Myocyte (in vitro differentiated cells): ENCODE measurements around the gene CYTH4. TPM values are rescaled to one million over a fixed set of nuclear protein-coding genes. Genes with fewer than 3 reads are reported as not detected.
A peak's percentile ranks its signal among the peaks of the same experiment; 100 is the strongest.
"Not testable (repeated sequence)": the region's sequence is repeated elsewhere in the genome, so short reads cannot be mapped to it uniquely, and the experiment has no call there.

Experiments
- DNase-seq: peaks from one replicate; pipeline ENCODE4 v3.0.0-alpha.2; 2012; ENCODE audit warnings: low read depth
- total RNA-seq: library from RNA; depleted of rRNA; stranded (reverse); fragments of >200 nt; gene quantifications from 2 replicates; pipeline ENCODE4 v1.2.3, GENCODE V29; 2014

Gene CYTH4
- total RNA-seq, 1 donor from 2014 or later, result not detected

DNA sequence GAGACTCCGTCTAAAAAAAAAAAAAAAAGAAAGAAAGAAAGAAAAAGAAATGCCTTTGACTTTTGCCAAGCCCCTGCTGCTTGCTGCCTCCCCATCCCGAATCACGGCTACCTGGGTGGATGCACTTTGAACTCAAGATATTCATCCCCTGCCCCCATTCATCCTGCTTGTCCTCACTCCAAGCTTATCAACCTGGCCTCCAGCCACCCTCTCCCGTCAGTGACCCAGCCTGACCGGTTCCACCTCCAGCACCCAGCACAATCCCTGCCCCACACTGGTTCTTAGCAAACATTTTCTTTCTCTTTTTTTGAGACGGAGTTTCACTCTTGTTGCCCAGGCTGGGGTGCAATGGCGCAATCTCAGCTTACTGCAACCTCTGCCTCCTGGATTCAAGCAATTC lies 44.4 kb downstream of the CYTH4 start:
- no peak for DNase-seq

DNA sequence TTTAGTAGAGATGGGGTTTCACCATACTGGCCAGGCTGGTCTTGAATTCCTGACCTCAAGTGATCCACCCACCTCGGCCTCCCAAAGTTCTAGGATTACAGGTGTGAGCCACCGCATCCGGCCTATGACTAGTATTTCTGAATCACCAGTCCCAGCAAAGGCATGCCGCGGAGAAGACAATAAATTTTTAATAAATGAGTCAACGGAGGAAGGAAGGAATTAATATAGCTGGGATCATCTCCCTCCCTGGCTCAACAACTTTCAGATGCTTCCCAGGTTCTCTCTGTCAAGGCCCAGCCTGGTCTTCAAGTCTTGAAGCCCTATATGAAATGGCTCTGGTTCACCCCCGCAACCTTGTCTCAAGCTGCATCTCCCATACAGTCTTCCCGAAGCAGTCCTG lies 45.7 kb downstream of the CYTH4 start:
- DNase-seq, result peak; percentile 72

DNA sequence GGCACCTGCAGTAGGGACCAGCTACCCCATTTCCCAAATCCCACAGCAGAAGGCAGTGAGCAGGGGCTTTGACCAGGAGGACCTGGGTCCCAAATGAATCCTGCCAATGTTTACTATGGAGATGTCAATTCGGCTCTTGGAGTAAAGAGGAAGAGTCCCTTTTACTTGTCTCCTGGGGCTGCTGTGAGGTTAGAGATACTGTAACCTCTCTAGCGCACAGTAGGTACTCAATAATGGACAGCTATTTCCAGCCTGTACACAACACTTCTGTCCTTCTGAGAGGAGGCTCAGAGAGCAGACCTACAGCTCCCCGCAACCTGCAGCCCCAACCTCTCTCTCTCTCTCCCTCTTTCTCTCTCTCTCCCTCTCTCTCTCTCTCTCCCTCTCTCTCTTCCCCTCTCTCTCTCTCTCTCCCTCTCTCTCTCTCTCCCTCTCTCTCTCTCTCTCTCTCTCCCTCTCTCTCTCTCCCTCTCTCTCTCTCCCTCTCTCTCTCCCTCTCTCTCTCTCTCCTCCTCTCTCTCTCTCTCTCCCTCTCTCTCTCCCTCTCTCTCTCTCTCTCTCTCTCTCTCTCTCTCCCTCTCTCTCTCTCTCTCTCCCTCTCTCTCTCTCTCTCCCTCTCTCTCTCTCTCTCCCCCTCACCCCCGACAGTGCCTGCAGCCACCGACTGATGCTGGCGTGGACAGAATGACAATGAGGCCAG lies 46.4 kb downstream of the CYTH4 start:
- not testable (repeated sequence) for DNase-seq

DNA sequence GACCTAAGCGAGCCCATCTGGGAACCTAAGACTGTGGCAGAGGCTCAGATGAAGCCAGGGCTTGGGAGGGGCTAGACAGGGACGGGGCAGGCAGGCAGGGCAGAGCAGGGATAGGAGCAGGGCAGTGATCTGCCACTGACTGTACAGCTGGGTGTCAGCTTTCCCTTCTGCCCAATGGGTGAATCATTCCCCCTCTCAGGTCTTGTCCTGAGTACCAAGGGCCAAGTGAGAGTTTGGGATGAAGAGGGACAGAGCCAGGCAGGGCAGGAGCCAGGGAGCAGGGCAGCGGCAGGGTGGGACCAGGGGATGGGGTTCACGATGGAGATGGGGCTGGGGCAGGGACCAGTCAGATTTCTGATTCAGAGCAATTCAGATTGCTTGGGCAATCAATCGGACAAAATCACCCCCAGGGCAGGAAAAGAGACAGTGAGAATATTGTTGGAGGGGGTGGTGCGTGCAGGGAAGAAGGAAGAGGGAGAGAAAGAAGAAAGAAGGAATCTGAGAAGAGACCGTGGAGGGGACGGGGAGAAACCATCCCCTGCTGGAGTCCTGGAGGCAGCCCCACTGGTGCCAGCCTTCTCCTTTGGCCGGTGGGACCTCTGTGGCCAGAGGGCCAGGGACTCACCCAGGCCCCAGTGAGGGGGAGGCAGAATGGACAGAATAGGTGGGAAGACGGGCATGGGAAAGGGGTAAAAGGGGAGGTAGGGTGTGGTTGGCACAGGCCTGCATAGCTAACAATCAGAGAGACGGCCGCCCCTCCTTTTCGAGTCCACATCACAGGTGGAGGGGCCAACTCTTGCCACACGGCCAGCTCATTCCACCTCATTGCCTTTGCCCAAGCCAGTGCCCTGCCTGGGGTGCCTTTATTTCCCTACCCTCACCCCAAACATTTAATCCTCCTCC lies 47.2 kb downstream of the CYTH4 start:
- DNase-seq, result no peak

DNA sequence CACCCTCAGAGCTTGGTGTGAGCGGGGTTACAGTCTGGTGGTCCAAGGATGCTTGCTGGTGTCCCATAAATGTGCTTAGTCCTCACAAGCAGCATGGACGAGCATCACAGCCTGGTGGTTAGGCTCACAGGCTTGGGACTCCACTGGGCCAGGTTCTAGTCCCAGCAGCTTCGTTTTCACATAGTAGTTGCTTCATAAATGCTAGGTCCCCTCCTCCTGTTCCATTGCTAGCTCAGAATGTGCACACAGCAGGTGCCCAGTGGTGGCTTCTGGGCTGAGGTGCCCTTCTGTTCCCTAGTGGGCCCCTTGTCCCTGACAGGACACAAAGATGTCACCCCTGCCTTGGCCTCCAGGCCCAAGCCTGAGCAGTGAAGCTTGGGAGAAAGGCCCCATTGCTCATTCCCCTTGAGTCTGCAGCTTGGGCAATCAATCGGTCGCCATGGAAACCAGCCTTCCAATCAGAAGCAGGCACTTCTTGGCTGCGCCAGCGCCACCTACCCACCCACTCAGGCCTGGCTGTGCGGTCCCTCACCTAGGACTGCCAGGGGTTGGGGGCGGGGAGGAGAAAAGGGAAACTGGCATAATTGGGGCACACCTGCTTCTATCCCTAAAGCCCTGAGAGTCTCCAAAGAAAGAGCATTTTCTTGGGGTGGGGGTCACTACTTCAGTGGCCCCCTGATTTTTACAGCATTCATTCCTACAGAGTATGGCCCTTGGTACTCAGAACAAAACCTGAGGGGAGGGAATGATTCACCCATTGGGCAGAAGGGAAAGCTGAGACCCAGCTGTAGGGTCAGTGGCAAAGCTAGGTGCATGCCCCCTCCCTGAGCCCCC lies 48.1 kb downstream of the CYTH4 start:
- no peak for DNase-seq

DNA sequence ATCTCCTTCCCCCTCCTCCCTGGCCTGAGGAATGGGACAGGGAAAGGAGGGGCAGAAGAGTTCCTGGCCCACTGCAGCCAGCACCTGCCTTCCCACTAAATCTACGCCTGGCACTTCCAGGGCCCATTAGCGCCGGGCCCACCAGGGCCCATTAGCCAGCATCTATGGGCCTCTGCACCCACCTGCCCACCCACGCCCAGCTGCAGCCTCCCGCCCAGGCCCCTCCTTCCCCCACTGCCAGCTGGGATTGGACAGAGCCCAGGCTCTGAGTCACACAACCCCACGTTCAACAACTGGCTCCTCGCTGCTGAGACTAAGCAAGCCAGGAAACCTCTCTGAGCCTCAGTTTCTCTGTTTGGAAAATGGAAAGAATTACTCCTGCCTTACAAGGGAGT lies 48.7 kb downstream of the CYTH4 start:
- DNase-seq, result peak; percentile 57

DNA sequence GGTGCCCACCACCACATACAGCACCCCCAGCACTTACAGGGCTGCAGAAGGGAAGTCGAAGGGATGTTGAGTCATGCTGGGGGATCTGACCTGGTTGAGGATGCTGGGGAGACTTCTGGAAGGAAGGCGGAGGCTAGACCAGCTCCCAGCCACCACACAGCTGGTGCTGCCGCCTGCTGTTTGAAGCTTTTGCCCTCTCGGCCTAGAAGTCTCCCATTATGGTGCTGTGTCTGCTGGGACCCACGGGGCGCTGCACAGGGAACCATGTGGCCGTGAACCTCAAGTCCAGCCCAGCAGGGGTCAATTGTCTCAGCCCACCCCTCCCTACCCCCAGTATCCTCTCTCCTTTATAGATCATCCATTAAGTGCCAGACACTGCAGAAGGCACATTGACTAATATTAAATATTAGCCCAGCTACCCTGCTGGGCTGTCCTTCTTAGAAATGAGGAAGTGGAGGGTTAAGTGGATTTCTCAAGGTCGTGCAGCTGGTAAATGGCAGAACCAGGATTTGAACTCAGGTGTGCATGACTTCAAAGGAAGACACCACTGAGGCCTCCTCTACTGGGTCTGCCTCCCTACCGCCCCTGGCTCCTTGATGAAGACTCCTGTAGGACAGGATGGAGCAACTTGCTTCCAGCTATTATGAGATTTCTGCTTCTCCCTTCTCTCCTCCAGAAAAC lies 49.7 kb downstream of the CYTH4 start:
- no peak for DNase-seq

DNA sequence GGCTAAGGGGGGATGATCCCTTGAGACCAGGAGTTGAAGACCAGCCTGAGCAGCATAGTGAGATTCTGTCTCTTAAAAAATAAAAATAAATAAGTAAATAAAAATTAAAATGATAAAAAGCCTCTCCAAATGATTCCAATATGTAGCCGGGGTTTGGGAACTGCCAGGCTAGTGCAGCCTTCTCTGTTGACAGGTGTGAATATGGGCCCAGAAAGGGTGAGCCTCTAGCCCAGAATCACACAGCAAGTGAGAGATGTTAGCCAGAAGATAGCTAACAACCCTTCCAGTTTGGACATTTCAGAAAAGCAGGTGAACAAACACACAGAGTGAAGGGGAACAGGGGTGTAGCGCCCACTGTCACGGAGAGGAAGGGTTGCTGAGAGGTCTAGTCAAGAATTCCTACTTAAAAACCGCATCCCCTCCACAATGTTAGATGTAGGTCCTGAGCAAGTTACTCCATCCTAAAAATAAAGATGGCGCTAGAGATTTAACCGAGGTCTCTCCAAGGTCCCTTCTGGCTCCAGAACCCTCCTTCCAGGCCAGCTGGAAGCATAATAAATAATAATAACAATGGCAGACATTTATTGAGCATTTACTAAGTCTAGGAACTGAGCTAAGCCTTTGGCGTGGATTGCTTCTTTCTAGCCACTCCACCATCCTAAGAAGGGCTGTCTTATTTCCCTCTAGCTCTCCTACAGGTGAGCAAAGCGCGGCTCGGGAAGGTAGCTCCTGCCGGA lies 51.6 kb downstream of the CYTH4 start:
- no peak for DNase-seq

DNA sequence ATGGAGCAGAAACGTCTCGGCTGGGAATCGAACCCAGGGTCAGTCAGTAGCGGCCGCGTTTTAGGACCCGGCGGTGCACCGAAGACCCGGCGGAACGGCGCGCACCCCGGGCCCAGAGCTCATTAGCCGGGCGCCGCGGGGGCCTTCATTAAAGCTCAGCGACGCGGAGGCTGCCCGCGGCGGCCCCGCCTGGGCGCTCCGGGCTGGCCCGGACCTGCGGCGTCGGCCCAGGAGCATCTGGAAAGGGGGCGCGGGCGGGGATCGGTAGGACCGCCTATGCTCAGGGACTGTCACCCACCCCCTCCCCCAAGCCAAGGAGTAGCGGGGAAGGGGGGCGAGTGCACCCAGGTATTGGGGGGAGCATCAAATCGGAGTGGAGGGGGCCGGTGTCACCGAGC lies 52.2 kb downstream of the CYTH4 start:
- DNase-seq, result no peak

DNA sequence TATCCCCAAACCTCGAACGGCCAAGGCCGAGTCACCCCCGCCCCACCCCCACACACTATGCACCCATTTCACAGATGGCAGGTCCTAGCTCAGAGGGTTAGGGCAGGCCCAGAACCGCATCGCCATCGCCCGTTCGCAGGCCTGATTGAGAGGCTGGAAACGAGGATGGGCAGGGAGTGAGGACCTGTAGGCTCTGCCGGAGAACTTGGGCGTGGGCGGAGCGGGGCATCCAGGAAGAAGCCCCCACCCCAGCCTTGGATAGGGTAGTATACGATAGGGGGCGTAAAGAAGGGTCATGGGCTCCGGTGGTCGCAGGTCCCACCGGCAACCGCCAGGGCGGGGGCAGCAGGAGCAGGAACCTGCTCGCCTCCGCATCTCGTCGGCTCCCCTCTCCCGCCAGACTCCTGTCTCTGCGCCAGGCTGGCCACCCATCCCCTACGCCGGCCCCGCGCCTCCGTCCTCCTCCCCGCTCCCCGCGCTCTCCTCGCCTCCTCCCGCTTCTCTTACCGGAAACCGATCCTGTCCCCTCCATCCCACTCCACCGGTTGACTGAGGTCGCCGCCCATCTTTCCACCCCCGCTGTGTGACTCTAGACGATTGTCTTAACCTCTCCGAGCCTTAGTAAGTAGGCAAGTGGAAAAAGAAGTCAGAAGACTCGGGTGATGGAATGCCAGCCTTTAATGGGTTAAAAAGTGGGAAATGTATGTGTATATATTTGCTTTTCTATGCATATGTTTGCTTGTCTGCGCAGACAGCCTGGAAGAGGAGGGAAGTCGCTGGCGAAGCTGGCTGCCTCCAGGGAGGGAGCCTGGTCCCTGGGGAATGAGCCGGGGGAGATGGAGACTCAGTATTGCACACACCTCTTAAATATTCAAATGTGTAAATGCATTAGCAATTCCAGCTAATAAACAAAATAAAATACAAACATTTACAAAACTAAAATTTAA lies 52.8 kb downstream of the CYTH4 start:
- DNase-seq, result no peak

DNA sequence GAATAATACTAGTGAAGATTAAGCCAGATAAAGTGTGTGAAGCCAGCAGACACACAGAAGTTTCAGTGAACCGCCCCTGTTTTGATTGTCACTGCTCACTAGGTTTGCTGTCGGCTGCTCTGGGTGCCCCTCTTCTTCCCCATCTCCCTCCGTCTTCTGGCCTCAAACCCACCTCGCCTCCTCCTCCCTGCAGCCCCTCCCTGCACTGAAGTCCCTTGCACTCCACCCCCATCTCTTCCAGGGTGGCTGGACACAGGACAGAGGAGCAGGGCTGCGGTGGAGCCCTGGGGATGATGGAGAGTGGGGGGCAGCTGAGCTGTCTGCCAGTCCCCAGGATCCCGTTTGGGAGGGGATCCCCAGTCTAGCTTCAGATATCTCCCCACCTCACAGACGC lies 53.5 kb downstream of the CYTH4 start:
- DNase-seq, result no peak

DNA sequence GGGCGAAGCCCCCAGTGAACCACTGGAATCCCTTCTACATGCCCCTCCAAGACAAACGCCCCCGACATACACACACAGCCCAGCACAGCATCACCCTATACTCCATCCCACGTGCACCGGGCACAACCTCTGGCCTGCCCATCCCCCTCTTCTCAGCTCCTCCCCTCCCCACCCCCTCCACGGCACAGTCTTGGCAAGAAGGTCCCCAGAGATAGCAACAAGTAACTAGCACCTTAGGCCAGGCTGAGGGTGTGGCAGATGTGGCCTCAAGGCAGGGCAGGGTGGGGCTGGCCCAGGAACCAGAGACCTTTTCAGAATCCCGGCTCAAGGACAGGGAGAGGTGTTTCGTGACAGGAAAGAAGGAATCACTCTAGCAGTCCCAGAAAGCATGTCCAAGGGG lies 54.3 kb downstream of the CYTH4 start:
- DNase-seq, result no peak

DNA sequence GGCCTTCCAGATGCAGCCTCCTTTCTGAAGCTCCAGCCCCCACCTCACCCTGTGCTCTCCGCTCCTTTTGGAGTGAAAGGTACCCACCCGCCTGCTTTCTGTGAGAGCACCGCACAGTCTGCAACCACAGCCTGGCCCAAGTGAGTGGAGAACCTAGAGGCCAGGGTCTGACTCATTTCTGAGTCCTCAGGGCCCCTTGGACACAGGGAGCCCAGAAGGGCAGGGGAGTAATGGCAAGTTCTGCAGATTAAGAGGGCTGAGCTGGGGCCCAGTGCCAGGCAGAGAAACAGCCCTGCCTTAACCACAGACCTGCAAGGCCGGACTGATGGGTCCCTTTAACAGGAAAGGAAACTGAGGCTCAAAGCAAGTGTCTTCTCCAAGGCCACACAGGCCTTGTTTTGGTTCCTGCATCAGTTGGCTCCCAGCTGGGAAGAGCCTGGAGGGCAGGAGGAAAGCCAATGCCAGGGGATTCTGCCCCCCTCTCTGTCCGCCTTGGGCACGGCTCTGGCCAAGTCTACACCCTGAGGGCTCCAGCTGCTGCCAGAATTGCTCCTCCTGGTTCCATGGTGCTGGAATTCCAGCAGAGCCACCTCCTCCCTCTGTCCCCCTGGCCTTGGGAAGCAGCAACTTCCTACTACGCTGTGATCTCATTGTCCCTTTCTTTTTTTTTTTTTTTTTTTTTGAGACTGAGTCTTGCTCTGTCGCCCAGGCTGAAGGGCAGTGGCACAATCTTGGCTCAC lies 55.1 kb downstream of the CYTH4 start:
- no peak for DNase-seq

DNA sequence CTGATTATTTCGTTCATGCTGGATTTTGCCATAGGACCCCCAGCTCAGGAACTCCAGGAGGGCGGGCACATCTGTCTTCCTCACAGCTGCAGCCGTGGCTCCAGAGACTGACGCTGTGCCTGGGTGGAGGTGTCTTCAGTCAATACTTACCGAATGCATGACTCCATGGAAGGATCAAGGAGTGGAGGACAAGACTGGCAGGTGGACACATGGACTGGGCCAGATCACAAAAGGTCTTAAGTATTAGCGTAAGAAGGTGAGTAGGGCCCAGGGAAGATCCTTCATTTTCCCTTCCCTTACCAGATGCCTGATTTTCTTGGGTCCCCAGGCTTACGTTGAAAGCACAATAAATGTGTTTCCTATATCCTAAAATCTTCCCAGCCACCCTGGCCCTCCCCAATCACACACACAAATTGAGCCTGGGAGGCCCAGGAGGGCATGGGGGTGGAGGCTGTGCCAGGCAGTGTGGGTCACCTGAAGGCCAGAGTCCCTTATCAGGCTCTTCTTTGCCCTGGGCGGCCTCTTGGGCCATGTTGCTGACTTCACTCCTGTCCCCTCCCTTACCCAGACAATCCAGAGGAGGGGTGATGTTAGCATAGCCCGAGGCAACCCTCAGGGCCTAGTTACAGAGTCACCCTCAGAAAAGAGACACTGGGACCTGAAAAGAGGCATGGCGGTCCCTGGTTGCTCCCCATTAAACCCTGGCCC lies 56.4 kb downstream of the CYTH4 start:
- no peak for DNase-seq

DNA sequence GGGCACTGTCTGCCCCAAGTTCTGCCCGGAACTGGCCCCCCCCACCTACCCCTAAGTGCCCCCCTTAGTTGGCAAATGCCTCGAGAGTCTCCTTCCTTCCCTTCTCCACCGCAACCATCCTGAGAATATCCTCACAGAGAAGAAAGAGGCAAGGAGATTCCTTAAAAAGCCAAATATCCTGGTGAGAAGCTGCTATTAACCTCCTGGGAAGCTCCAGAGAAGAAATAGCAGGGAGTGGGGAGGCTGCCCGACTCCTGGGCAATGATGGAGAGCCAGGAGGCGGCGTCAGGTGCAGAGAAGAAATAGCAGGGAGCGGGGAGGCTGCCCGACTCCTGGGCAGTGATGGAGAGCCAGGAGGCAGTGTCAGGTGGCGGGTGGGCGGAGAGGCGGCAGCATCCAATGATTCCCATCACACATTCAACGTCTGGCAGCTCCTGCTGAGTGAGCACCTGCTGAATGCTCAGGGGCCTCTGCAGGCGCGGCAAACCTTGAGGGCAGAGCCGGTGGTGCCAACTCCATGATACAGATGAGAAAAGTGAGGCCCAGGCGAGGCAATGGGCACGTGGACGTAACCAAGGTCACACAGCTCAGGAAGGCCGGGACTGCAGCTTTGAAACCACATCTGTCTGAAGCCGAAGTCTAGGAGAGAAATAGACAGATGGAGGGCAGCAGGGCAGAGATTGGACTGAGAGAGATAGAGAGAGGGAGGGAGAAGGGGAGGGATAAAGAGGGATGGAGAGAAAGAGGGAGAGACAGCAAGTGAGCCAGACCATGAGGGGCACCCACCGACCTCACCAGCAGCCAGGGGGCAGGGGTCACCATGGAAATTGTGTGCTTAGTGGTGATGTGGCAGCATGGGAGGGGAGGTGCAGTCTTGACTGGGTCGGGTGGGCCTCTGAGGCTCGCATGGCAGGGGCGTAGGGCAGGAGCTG lies 58.3 kb downstream of the CYTH4 start:
- no peak for DNase-seq

DNA sequence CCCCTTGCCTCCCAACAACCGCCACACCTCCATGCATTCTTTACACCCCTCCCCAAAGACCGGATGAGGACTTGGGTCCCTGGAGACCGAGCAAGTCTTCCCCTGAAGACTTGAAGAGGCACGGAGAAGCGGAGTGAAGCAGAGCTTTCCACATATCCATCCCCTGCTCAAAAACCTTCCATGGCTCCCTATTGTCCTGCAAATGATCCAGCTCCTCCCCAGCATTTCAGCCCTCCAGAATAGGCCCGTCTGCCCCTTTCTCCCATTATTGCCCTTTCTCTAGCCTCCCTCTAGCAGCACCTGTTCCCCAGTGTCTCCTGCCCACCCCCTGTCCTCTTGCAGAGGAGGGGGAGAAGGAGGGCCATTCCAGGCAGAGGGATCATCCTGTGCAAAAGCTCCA lies 59.8 kb downstream of the CYTH4 start:
- no peak for DNase-seq

DNA sequence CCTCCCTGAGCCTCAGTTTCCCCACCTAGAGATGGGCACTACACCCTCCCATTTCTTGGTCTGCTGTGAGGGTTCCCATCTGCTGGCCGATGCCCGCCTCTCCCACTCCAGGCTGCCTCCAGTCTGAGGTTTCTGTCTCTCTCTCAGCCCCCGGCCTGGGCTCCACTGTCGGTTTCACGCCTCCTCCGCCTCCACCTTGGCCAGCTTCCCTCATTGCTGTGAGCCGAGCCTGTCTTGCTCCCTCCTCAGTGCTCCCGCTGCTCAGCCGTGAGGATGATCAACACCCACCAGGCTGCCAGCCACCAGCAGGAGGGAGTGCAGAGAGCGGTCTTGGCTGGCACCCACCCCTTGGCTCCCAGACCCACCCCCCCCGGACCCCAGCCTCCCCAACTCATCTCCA lies 61.0 kb downstream of the CYTH4 start:
- DNase-seq, result no peak
